GM23338 (cell line): ENCODE measurements around the gene IFNG.

Experiments used
- CTCF ChIP-seq, 2 experiments: fragments of 200-600 bp in 1 of 2; sonication (generic) in 1 of 2; conservative IDR thresholded peaks; 2 replicates each; pipeline versions ENCODE4 v1.5.1 to v1.6.1; 2016 to 2017; ENCODE audit warnings: antibody characterized with exemption in 2 of 2, low read depth in 2 of 2, mild to moderate bottlenecking in 2 of 2, moderate library complexity in 1 of 2
- EZH2 ChIP-seq: fragments of 200-600 bp; sonication (generic); IDR thresholded peaks from one replicate; pipeline ENCODE4 v1.8.0; 2017; ENCODE audit warnings: antibody characterized with exemption, mild to moderate bottlenecking, low read depth; ENCODE audit not compliant: unreplicated experiment
- EZH2phosphoT487 ChIP-seq: fragments of 200-600 bp; sonication (generic); IDR thresholded peaks from one replicate; pipeline ENCODE4 v1.8.1; 2018; ENCODE audit warnings: antibody characterized with exemption; ENCODE audit not compliant: unreplicated experiment
- JUNB ChIP-seq: IDR thresholded peaks from one replicate; pipeline ENCODE4 v1.6.1; 2016; ENCODE audit warnings: antibody characterized with exemption; ENCODE audit not compliant: unreplicated experiment
- POLR2AphosphoS5 ChIP-seq: IDR thresholded peaks from 2 replicates; pipeline ENCODE4 v1.6.1; 2016; ENCODE audit warnings: antibody characterized with exemption, low read depth
- REST ChIP-seq: IDR thresholded peaks from one replicate; pipeline ENCODE4 v1.6.1; 2018; ENCODE audit warnings: antibody characterized with exemption; ENCODE audit not compliant: unreplicated experiment
- STAT1 ChIP-seq: IDR thresholded peaks from one replicate; pipeline ENCODE4 v1.6.1; 2016; ENCODE audit warnings: antibody characterized with exemption; ENCODE audit not compliant: unreplicated experiment
- ZNF114 ChIP-seq: fragments of 250-450 bp; sonication (Bioruptor Pico); IDR thresholded peaks from 2 replicates; pipeline ENCODE4 v1.5.0; 2020; ENCODE audit warnings: mild to moderate bottlenecking, moderate library complexity

GRCh38 chr12:68173792-68174191, 14.3 kb upstream of the IFNG start:
- TF ChIP-seq CTCF (conservative IDR thresholded peaks at IDR 0.05; ENCODE audit: low read depth in 2 of 2) (no peak), EZH2 (no peak), POLR2AphosphoS5 (no peak), ZNF114 (CRISPR knock-in tag) (no peak), STAT1 (no peak), REST (no peak), JUNB (no peak), EZH2phosphoT487 (no peak)
